ENCODE measurements around the gene UGT2A3. TPM values are rescaled to one million over a fixed set of nuclear protein-coding genes. Genes with fewer than 3 reads are reported as not detected.

Gene UGT2A3
- total RNA-seq, 1 donor from 2014 or later: not detected

GRCh38 chr4:68906780-68907137 lies 44.8 kb downstream of the UGT2A3 start:
- Mint-ChIP-seq H3K4me1 (ENCODE audit: unreplicated experiment) (peaks cover 5% of the 10 kb centered on the region), H3K27ac (ENCODE audit: unreplicated experiment) (no peak overlapping the region), H3K36me3 (ENCODE audit: unreplicated experiment) (no peaks in the 10 kb centered on the region), H3K27me3 (ENCODE audit: unreplicated experiment) (peaks cover 3% of the 10 kb centered on the region), H3K4me3 (ENCODE audit: unreplicated experiment) (no peak overlapping the region), H3K9me3 (ENCODE audit: unreplicated experiment) (no peaks in the 10 kb centered on the region)
- no peak for DNase-seq (ENCODE audit: extremely low spot score, unreplicated experiment)
- TF ChIP-seq, protein P1, sequence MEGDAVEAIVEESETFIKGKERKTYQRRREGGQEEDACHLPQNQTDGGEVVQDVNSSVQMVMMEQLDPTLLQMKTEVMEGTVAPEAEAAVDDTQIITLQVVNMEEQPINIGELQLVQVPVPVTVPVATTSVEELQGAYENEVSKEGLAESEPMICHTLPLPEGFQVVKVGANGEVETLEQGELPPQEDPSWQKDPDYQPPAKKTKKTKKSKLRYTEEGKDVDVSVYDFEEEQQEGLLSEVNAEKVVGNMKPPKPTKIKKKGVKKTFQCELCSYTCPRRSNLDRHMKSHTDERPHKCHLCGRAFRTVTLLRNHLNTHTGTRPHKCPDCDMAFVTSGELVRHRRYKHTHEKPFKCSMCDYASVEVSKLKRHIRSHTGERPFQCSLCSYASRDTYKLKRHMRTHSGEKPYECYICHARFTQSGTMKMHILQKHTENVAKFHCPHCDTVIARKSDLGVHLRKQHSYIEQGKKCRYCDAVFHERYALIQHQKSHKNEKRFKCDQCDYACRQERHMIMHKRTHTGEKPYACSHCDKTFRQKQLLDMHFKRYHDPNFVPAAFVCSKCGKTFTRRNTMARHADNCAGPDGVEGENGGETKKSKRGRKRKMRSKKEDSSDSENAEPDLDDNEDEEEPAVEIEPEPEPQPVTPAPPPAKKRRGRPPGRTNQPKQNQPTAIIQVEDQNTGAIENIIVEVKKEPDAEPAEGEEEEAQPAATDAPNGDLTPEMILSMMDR (IDR thresholded peaks at IDR 0.05): no peak

- no peaks in the 10 kb centered on the region for H3K9me3 Mint-ChIP-seq (ENCODE audit: unreplicated experiment)
- H3K4me1 Mint-ChIP-seq (ENCODE audit: unreplicated experiment): peaks cover 5% of the 10 kb centered on the region
- no peak for DNase-seq (ENCODE audit: extremely low spot score, unreplicated experiment)
- no peaks in the 10 kb centered on the region for H3K36me3 Mint-ChIP-seq (ENCODE audit: unreplicated experiment)
- TF ChIP-seq, protein P1 (IDR thresholded peaks at IDR 0.05): no peak
- H3K27me3 Mint-ChIP-seq (ENCODE audit: unreplicated experiment): peaks cover 3% of the 10 kb centered on the region
- H3K4me3 Mint-ChIP-seq (ENCODE audit: unreplicated experiment): no peak overlapping the region
- H3K27ac Mint-ChIP-seq (ENCODE audit: unreplicated experiment): no peak overlapping the region
Observed at GRCh38 chr4:68905939-68906779, 45.4 kb downstream of the UGT2A3 start.

DNA sequence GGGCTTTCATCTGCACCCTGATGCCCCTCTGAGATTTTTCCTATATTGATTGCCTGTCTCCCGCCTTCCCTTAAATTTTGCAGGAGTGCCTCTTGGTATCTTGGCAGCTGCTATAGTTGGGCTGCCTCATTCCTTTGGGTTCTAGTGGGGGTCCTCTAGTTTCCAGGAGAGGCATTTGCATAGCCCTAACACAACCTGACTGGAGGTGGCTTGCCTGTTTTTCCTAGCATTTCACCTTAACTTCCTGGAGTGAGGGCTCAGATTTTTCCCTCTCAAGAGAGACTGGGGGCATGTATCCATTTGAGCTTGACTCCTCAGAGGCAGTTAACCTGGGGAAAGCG lies 46.0 kb downstream of the UGT2A3 start:
- Mint-ChIP-seq H3K4me1 (ENCODE audit: unreplicated experiment) (peaks cover 5% of the 10 kb centered on the region), H3K9me3 (ENCODE audit: unreplicated experiment) (no peaks in the 10 kb centered on the region), H3K27me3 (ENCODE audit: unreplicated experiment) (peaks cover 3% of the 10 kb centered on the region), H3K27ac (ENCODE audit: unreplicated experiment) (no peak overlapping the region), H3K4me3 (ENCODE audit: unreplicated experiment) (no peak overlapping the region), H3K36me3 (ENCODE audit: unreplicated experiment) (no peaks in the 10 kb centered on the region)
- TF ChIP-seq, protein P1 (IDR thresholded peaks at IDR 0.05): no peak
- no peak for DNase-seq (ENCODE audit: extremely low spot score, unreplicated experiment)

GRCh38 chr4:68904786-68905185 lies 46.8 kb downstream of the UGT2A3 start:
- H3K9me3 Mint-ChIP-seq (ENCODE audit: unreplicated experiment): no peaks in the 10 kb centered on the region
- H3K4me1 Mint-ChIP-seq (ENCODE audit: unreplicated experiment): peaks cover 5% of the 10 kb centered on the region
- no peak for DNase-seq (ENCODE audit: extremely low spot score, unreplicated experiment)
- TF ChIP-seq, protein P1 (IDR thresholded peaks at IDR 0.05): no peak
- H3K4me3 Mint-ChIP-seq (ENCODE audit: unreplicated experiment): no peak overlapping the region
- H3K36me3 Mint-ChIP-seq (ENCODE audit: unreplicated experiment): no peaks in the 10 kb centered on the region
- no peak overlapping the region for H3K27ac Mint-ChIP-seq (ENCODE audit: unreplicated experiment)
- no peaks in the 10 kb centered on the region for H3K27me3 Mint-ChIP-seq (ENCODE audit: unreplicated experiment)

DNA sequence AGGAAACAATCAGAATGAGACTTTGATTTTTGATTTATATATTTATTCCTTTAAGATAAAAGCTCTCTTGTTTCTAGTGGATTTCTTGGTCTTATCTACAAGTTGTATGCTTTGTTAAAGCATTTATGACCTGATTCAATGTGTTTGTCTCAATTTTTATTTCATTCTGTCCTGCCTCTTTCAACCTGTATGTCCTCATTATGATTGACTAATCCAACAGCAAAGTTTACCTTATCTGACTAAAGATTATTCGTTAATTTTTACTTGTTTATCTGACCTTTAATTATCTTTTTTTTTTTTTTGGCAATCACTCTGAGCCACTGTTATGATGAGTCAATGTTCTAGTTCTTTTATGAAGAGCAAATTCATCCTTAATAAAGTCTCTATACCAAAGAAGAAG lies 54.9 kb downstream of the UGT2A3 start:
- DNase-seq (ENCODE audit: extremely low spot score, unreplicated experiment): no peak
- no peak overlapping the region for H3K27ac Mint-ChIP-seq (ENCODE audit: unreplicated experiment)
- TF ChIP-seq, protein P1 (IDR thresholded peaks at IDR 0.05): no peak
- no peaks in the 10 kb centered on the region for H3K4me1 Mint-ChIP-seq (ENCODE audit: unreplicated experiment)
- H3K36me3 Mint-ChIP-seq (ENCODE audit: unreplicated experiment): no peaks in the 10 kb centered on the region
- no peak overlapping the region for H3K4me3 Mint-ChIP-seq (ENCODE audit: unreplicated experiment)
- peaks cover 2% of the 10 kb centered on the region for H3K27me3 Mint-ChIP-seq (ENCODE audit: unreplicated experiment)
- no peaks in the 10 kb centered on the region for H3K9me3 Mint-ChIP-seq (ENCODE audit: unreplicated experiment)

All from osteocyte (in vitro differentiated cells).